Endothelial cell of umbilical vein (primary cell): ENCODE results near the gene MAP4K2. TPM values are rescaled to one million over a fixed set of nuclear protein-coding genes. Genes with fewer than 3 reads are reported as not detected.

Source experiments
- BruUV-seq: library from RNA; stranded (reverse); fragments of 400-500 nt; replicated peaks from 2 replicates; lab custom pipeline; 2021; lab: Mats Ljungman, UMichigan
- CTCF ChIA-PET: fragments of 300-600, 350-600 bp; sonication (Branson Sonifier 250); formaldehyde crosslinking; loops from one replicate; lab custom pipeline; 2021; ENCODE audit warnings: antibody characterized with exemption, inconsistent platforms; lab: Charles Lee
- POLR2A ChIA-PET: fragments of 300-600, 350-600 bp; sonication (Branson Sonifier 250); formaldehyde crosslinking; loops from one replicate; lab custom pipeline; 2021; ENCODE audit warnings: antibody characterized with exemption, inconsistent platforms; lab: Charles Lee
- DNase-seq: peaks from one replicate; pipeline ENCODE4 v3.0.0-alpha.2; 2011; ENCODE audit warnings: low read depth, low spot score
- FAIRE-seq: peaks from 2 replicates; lab custom pipeline; 2011; peaks lifted over from hg19 to GRCh38; lab: Jason Lieb, UNC
- H2AFZ ChIP-seq: 2 replicates; pipeline ENCODE4 v1.6.0; 2012; ENCODE audit warnings: low read depth, low read length, control low read depth, inconsistent platforms
- H3K27ac ChIP-seq: 2 replicates; pipeline ENCODE4 v1.5.1; 2011; ENCODE audit warnings: low read depth, mild to moderate bottlenecking, control low read depth, low read length, moderate library complexity; ENCODE audit not compliant: insufficient read depth
- H3K27me3 ChIP-seq, 2 experiments: 2 replicates each; pipeline versions ENCODE4 v1.6.0 to v1.6.1; 2011; ENCODE audit warnings: low read length in 2 of 2, mixed read lengths in 1 of 2; ENCODE audit not compliant: control insufficient read depth in 2 of 2, insufficient read depth in 2 of 2
- H3K36me3 ChIP-seq, 2 experiments: 2 replicates in 1 of 2; 3 replicates in 1 of 2; pipeline ENCODE4 v1.5.1; 2011; ENCODE audit warnings: low read length in 2 of 2, mild to moderate bottlenecking in 1 of 2, moderate library complexity in 1 of 2; ENCODE audit not compliant: control insufficient read depth in 2 of 2, insufficient read depth in 2 of 2; ENCODE audit errors: extremely low read depth in 1 of 2
- H3K4me1 ChIP-seq: 3 replicates; pipeline ENCODE4 v1.5.1; 2011; ENCODE audit warnings: mild to moderate bottlenecking, low read length; ENCODE audit not compliant: control insufficient read depth, insufficient read depth; ENCODE audit errors: extremely low read depth
- H3K4me2 ChIP-seq: 2 replicates; pipeline ENCODE4 v1.6.1; 2011; ENCODE audit warnings: low read length, control low read depth, mixed read lengths; ENCODE audit not compliant: insufficient read depth
- H3K4me3 ChIP-seq, 3 experiments: fragments of 200-600 bp in 1 of 3; sonication (generic), shearing (Covaris generic) in 1 of 3; replicated peaks in 1 of 3; 2 replicates each; pipeline ENCODE4 v1.5.1; 2011 to 2016; ENCODE audit warnings: control low read depth in 3 of 3, low read length in 3 of 3, mild to moderate bottlenecking in 2 of 3, inconsistent platforms in 1 of 3, low read depth in 1 of 3, moderate library complexity in 1 of 3; ENCODE audit not compliant: insufficient read depth in 1 of 3
- H3K79me2 ChIP-seq: 2 replicates; pipeline ENCODE4 v1.6.0; 2012; ENCODE audit warnings: low read length, inconsistent platforms; ENCODE audit not compliant: control insufficient read depth, insufficient read depth
- H3K9ac ChIP-seq: replicated peaks from 2 replicates; pipeline ENCODE3; 2011; ENCODE audit warnings: low read length, control low read depth; ENCODE audit not compliant: insufficient read depth; ENCODE audit errors: extremely low read depth
- H3K9me1 ChIP-seq: replicated peaks from 3 replicates; pipeline ENCODE4 v1.6.0; 2011; ENCODE audit warnings: mild to moderate bottlenecking, low read length; ENCODE audit not compliant: control insufficient read depth, insufficient read depth; ENCODE audit errors: extremely low read depth
- H3K9me3 ChIP-seq: replicated peaks from 2 replicates; pipeline ENCODE4 v1.5.1; 2012; ENCODE audit warnings: low read length, inconsistent platforms; ENCODE audit not compliant: control insufficient read depth, insufficient read depth
- H4K20me1 ChIP-seq: replicated peaks from 2 replicates; pipeline ENCODE3; 2011; ENCODE audit warnings: mild to moderate bottlenecking, low read length; ENCODE audit not compliant: control insufficient read depth, insufficient read depth; ENCODE audit errors: extremely low read depth
- CTCF ChIP-seq, 2 donors: IDR thresholded peaks; 1 replicate in 1 of 2; 2 replicates in 1 of 2; pipeline ENCODE4 v1.5.1; 2011; ENCODE audit warnings: low read length in 2 of 2, mild to moderate bottlenecking in 2 of 2, moderate library complexity in 2 of 2, control low read depth in 1 of 2, inconsistent platforms in 1 of 2, low read depth in 1 of 2; ENCODE audit not compliant: insufficient read depth in 1 of 2; ENCODE audit errors: extremely low read depth in 1 of 2
- EZH2 ChIP-seq: IDR thresholded peaks from 2 replicates; pipeline ENCODE4 v1.6.1; 2012; ENCODE audit warnings: borderline replicate concordance, low read depth, mild to moderate bottlenecking, moderate library complexity, low read length, inconsistent platforms; ENCODE audit not compliant: severe bottlenecking
- FOS ChIP-seq: IDR thresholded peaks from 2 replicates; pipeline ENCODE4 v1.6.1; 2011; ENCODE audit warnings: mild to moderate bottlenecking, low read length, moderate library complexity, borderline replicate concordance; ENCODE audit not compliant: insufficient read depth
- GATA2 ChIP-seq: IDR thresholded peaks from 2 replicates; pipeline ENCODE4 v1.7.0; 2011; ENCODE audit warnings: low read depth, mild to moderate bottlenecking, moderate library complexity, mixed read lengths, low read length; ENCODE audit not compliant: insufficient read length, insufficient read depth
- JUN ChIP-seq: IDR thresholded peaks from 2 replicates; pipeline ENCODE4 v1.6.1; 2011; ENCODE audit warnings: borderline replicate concordance, low read depth; ENCODE audit not compliant: insufficient read length, insufficient read depth
- MAX ChIP-seq: IDR thresholded peaks from 2 replicates; pipeline ENCODE4 v1.6.1; 2011; ENCODE audit not compliant: insufficient read depth, insufficient read length
- MYC ChIP-seq: IDR thresholded peaks from one replicate; pipeline ENCODE4 v1.6.1; 2011; ENCODE audit warnings: mild to moderate bottlenecking, low read depth, low read length
- POLR2A ChIP-seq: IDR thresholded peaks from 2 replicates; pipeline ENCODE4 v1.6.1; 2012; ENCODE audit warnings: low read depth, mild to moderate bottlenecking, control low read depth, low read length
- POLR2AphosphoS5 ChIP-seq: IDR thresholded peaks from 2 replicates; pipeline ENCODE4 v1.6.1; 2012; ENCODE audit warnings: low read depth, mild to moderate bottlenecking, control low read depth, low read length, moderate library complexity; ENCODE audit not compliant: insufficient read depth
- dilution Hi-C: fragments of 300-500 bp; cut with MboI; formaldehyde crosslinking; loops from one replicate; pipeline ENCODE4 v1.15.0; 2019; ENCODE audit warnings: low sequenced_read_pairs; ENCODE audit not compliant: extremely low pct_ligation_motif_present
- intact Hi-C: fragments of 100-400 bp; cut with micrococcal nuclease; formaldehyde crosslinking; loops from one replicate; pipeline ENCODE4 v1.10.0; 2022
- polyA plus RNA-seq, 4 experiments: library from polyadenylated mRNA; depleted of rRNA in 3 of 4; stranded (reverse) in 3 of 4; unstranded in 1 of 4; fragments of >200 nt; gene quantifications; 2 replicates each; pipeline versions ENCODE4 v1.2.1 to v1.2.3, GENCODE V29; 2011 to 2012; ENCODE audit warnings: missing spikeins in 1 of 4
- total RNA-seq: library from RNA; stranded (reverse); gene quantifications from 2 replicates; pipeline ENCODE4 v1.2.3, GENCODE V29; 2021

Gene MAP4K2
- total and polyA plus RNA-seq, 2 donors (not counting 3 experiments of a cell fraction or from before 2014, with no cell fraction given) = 43.3 to 44.0 TPM

- Histone ChIP-seq H3K27ac (no peak overlapping the region), H3K4me1 (no peaks in the 10 kb centered on the region), H3K27me3 (no peaks in the 10 kb centered on the region), H3K9me3 (no peaks in the 10 kb centered on the region), H3K4me3 (no peak overlapping the region), H3K36me3 (no peaks in the 10 kb centered on the region), H4K20me1 (no peaks in the 10 kb centered on the region), H3K4me2 (no peak overlapping the region), H3K9me1 (no peaks in the 10 kb centered on the region), H3K79me2 (no peaks in the 10 kb centered on the region), H3K9ac (no peak overlapping the region), H2AFZ (no peak overlapping the region)
- no peak for FAIRE-seq
- ChIA-PET CTCF (interaction anchor here (0.9 to 3.8 kb wide), 6 partner anchors 10 to 180 kb away, joined by 4 to 18 read pairs (median 4); partner anchors contain the start of genes ARL2 and CDC42BPG), POLR2A (no interaction called here)
- TF ChIP-seq POLR2A = no peak
- TF ChIP-seq MAX = no peak
- TF ChIP-seq FOS = no peak
- no peak for TF ChIP-seq EZH2
- TF ChIP-seq JUN = no peak
- TF ChIP-seq POLR2AphosphoS5 = no peak
- no peak for TF ChIP-seq CTCF (IDR thresholded peaks at IDR 0.05; ENCODE audit: extremely low read depth in 1 of 2, insufficient read depth in 1 of 2, low read depth in 1 of 2, low read length in 2 of 2)
- TF ChIP-seq GATA2 = no peak
- TF ChIP-seq MYC = no peak
- intact Hi-C loops = no loop called here
- DNase-seq = no peak
- no TSS peak for BruUV-seq
- dilution Hi-C loops = no loop called here
These were observed 31.2 kb upstream of the MAP4K2 start for GRCh38 chr11:64834031-64834722.
